ENCODE measurements around the gene FAM124A. TPM values are rescaled to one million over a fixed set of nuclear protein-coding genes. Genes with fewer than 3 reads are reported as not detected.

Gene FAM124A
- total and polyA plus RNA-seq, 2 donors from 2014 or later: 3.5 to 7.7 TPM

DNA sequence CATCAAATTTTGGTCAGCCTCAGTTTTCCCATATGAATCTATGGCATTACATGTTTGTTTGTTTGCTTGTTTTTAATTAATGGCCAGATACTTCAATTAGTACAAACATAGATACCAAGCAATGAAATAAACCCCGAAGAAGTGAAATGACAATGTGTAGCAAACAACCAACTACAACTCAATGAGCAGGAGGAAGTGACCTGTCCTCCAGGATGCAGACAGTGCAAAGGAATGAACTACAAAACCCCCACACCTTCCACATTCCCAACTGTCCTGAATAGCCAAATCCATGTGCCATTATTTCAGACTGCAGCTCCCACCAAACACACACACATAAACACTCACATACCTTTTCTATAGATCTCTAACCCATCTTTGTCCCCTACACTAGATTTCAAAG lies 45.0 kb upstream of the FAM124A start:
- no peaks in the 10 kb centered on the region for H3K36me3 ChIP-seq (ENCODE audit: control insufficient read depth in 2 of 3, insufficient read depth in 3 of 3, low read length in 3 of 3)
- H3K27me3 ChIP-seq (ENCODE audit: control insufficient read depth, insufficient read depth, low read length): no peaks in the 10 kb centered on the region
- H3K27ac ChIP-seq (ENCODE audit: low read depth in 2 of 2, low read length in 2 of 2): no peak overlapping the region
- no peak for DNase-seq
- H3K9ac ChIP-seq (ENCODE audit: low read length in 3 of 3): no peak overlapping the region
- intact Hi-C loops (cut with DNase I): no loop called here
- TF ChIP-seq, protein P1, sequence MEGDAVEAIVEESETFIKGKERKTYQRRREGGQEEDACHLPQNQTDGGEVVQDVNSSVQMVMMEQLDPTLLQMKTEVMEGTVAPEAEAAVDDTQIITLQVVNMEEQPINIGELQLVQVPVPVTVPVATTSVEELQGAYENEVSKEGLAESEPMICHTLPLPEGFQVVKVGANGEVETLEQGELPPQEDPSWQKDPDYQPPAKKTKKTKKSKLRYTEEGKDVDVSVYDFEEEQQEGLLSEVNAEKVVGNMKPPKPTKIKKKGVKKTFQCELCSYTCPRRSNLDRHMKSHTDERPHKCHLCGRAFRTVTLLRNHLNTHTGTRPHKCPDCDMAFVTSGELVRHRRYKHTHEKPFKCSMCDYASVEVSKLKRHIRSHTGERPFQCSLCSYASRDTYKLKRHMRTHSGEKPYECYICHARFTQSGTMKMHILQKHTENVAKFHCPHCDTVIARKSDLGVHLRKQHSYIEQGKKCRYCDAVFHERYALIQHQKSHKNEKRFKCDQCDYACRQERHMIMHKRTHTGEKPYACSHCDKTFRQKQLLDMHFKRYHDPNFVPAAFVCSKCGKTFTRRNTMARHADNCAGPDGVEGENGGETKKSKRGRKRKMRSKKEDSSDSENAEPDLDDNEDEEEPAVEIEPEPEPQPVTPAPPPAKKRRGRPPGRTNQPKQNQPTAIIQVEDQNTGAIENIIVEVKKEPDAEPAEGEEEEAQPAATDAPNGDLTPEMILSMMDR (IDR thresholded peaks at IDR 0.05; ENCODE audit: borderline replicate concordance, extremely low read depth, insufficient read depth): no peak
- no peaks in the 10 kb centered on the region for H3K9me3 ChIP-seq (ENCODE audit: control insufficient read depth in 2 of 3, insufficient read depth in 1 of 3, low read length in 3 of 3)
- no peak for FAIRE-seq
- H3K4me3 ChIP-seq (ENCODE audit: low read length in 3 of 3): no peak overlapping the region
- no peaks in the 10 kb centered on the region for H3K4me1 ChIP-seq (ENCODE audit: control insufficient read depth in 2 of 3, insufficient read depth in 2 of 3, low read depth in 1 of 3, low read length in 3 of 3)

DNA sequence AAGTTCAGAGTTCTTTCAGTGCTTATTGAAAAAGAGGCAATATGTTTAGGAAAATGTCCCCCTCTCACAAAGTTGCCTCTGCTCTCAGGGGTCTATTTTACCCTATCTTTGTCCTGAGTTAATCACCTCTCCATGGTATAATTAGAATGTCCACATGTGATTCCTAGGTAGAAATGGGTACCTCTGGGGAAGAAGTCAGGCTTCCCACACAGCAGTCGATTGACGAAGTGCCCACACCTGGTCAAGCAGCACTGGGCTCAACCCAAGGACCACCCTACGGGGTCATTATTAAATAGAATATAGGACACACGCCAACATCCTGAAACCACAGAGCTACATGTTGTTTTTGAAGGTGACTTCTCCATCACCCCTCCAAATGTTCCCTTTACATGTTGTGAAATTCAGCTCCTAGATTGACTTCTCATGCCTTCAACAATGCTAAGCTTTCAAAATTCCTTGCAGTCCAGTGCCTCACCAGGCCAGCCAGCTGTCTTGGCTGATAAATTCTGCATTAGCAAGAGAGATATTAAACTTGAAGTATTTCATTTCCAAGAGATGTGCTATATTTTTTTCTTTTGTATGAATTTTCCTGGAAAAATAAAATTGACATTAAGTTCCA lies 43.6 kb upstream of the FAM124A start:
- Histone ChIP-seq H3K9me3 (ENCODE audit: control insufficient read depth in 2 of 3, insufficient read depth in 1 of 3, low read length in 3 of 3) (no peaks in the 10 kb centered on the region), H3K4me3 (ENCODE audit: low read length in 3 of 3) (no peak overlapping the region), H3K27ac (ENCODE audit: low read depth in 2 of 2, low read length in 2 of 2) (no peak overlapping the region), H3K36me3 (ENCODE audit: control insufficient read depth in 2 of 3, insufficient read depth in 3 of 3, low read length in 3 of 3) (no peaks in the 10 kb centered on the region), H3K4me1 (ENCODE audit: control insufficient read depth in 2 of 3, insufficient read depth in 2 of 3, low read depth in 1 of 3, low read length in 3 of 3) (no peaks in the 10 kb centered on the region), H3K27me3 (ENCODE audit: control insufficient read depth, insufficient read depth, low read length) (no peaks in the 10 kb centered on the region), H3K9ac (ENCODE audit: low read length in 3 of 3) (no peak overlapping the region)
- intact Hi-C loops (cut with DNase I): no loop called here
- TF ChIP-seq, protein P1 (IDR thresholded peaks at IDR 0.05; ENCODE audit: borderline replicate concordance, extremely low read depth, insufficient read depth): no peak
- FAIRE-seq: no peak
- DNase-seq: no peak

DNA sequence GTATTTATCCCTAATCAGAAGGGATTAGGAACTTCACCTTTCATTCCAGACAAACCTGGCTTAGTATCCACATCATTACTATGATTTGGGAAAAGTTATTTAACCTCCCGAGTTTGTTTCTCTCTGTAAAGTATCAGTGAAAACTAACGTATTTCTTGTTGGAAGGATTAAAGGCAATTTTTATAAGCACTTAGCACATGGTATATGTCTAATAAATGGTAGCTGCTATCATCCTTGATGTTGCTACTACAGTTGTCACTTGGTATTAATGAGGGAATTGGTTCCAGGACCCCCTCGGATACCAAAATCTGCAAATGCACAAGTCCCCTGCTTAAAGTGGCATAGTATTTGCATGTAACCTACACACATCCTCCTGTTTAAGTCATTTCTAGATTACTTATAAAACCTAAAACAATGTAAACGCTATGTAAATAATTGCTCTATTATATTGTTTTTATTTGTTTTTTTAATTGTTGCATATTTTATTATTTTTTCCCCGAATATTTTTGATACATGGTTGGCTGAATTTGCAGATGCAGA lies 42.7 kb upstream of the FAM124A start:
- Histone ChIP-seq H3K9me3 (ENCODE audit: control insufficient read depth in 2 of 3, insufficient read depth in 1 of 3, low read length in 3 of 3) (no peaks in the 10 kb centered on the region), H3K36me3 (ENCODE audit: control insufficient read depth in 2 of 3, insufficient read depth in 3 of 3, low read length in 3 of 3) (no peaks in the 10 kb centered on the region), H3K9ac (ENCODE audit: low read length in 3 of 3) (no peak overlapping the region), H3K27ac (ENCODE audit: low read depth in 2 of 2, low read length in 2 of 2) (no peak overlapping the region), H3K4me3 (ENCODE audit: low read length in 3 of 3) (no peak overlapping the region), H3K4me1 (ENCODE audit: control insufficient read depth in 2 of 3, insufficient read depth in 2 of 3, low read depth in 1 of 3, low read length in 3 of 3) (no peaks in the 10 kb centered on the region), H3K27me3 (ENCODE audit: control insufficient read depth, insufficient read depth, low read length) (no peaks in the 10 kb centered on the region)
- intact Hi-C loops (cut with DNase I): no loop called here
- DNase-seq: no peak
- no peak for FAIRE-seq
- TF ChIP-seq, protein P1 (IDR thresholded peaks at IDR 0.05; ENCODE audit: borderline replicate concordance, extremely low read depth, insufficient read depth): no peak

All from kidney (tissue), 14 donors.